K562 (cell line): ENCODE data around the gene SKOR1. TPM values are rescaled to one million over a fixed set of nuclear protein-coding genes. Genes with fewer than 3 reads are reported as not detected.

Experiments
- ARID1B ChIP-seq: fragments of 450-650 bp; IDR thresholded peaks from 2 replicates; pipeline ENCODE4 v1.6.1; 2016; ENCODE audit warnings: antibody characterized with exemption, mild to moderate bottlenecking, inconsistent platforms
- BHLHE40 ChIP-seq: IDR thresholded peaks from 2 replicates; pipeline ENCODE4 v1.6.1; 2011; ENCODE audit warnings: low read length, improper control_type of control experiment
- CTCF ChIP-seq, 3 experiments: IDR thresholded peaks in 2 of 3; conservative IDR thresholded peaks in 1 of 3; 2 replicates each; pipeline ENCODE4 v1.5.1; 2011 to 2012; ENCODE audit warnings: low read length in 3 of 3, mild to moderate bottlenecking in 3 of 3, control low read depth in 2 of 3, improper control_type of control experiment in 1 of 3, inconsistent platforms in 1 of 3, low read depth in 1 of 3, mixed read lengths in 1 of 3, moderate library complexity in 1 of 3; ENCODE audit not compliant: insufficient read depth in 2 of 3
- FOXP4 ChIP-seq: sonication (generic); formaldehyde crosslinking; IDR thresholded peaks from 2 replicates; pipeline ENCODE4 v1.8.0; 2022; ENCODE audit warnings: mild to moderate bottlenecking, missing genetic modification reagents, borderline replicate concordance
- HDAC2 ChIP-seq: fragments of 450-650 bp; IDR thresholded peaks from 2 replicates; pipeline ENCODE4 v1.6.1; 2016; ENCODE audit warnings: mild to moderate bottlenecking
- MGA ChIP-seq: fragments of 450-650 bp; IDR thresholded peaks from 2 replicates; pipeline ENCODE4 v1.6.1; 2016; ENCODE audit warnings: mild to moderate bottlenecking, moderate library complexity
- SMC3 ChIP-seq: conservative IDR thresholded peaks from 2 replicates; pipeline ENCODE4 v1.6.1; 2011; ENCODE audit warnings: low read depth, low read length, improper control_type of control experiment; ENCODE audit not compliant: insufficient read depth
- TEAD2 ChIP-seq: fragments of 450-650 bp; IDR thresholded peaks from 2 replicates; pipeline ENCODE4 v1.6.1; 2016; ENCODE audit warnings: missing genetic modification characterization, control low read depth, missing compliant biosample characterization
- TFAM ChIP-seq: fragments of 250-450 bp; sonication (Bioruptor Pico); conservative IDR thresholded peaks from 2 replicates; pipeline ENCODE4 v1.5.0; 2021; ENCODE audit warnings: mild to moderate bottlenecking, moderate library complexity
- YY1 ChIP-seq, 3 experiments: IDR thresholded peaks; 2 replicates each; pipeline ENCODE4 v1.6.1; 2011; ENCODE audit warnings: low read length in 2 of 3, mild to moderate bottlenecking in 2 of 3, moderate library complexity in 2 of 3, borderline replicate concordance in 1 of 3, control low read depth in 1 of 3, low read depth in 1 of 3; ENCODE audit not compliant: insufficient read depth in 3 of 3, insufficient replicate concordance in 2 of 3, control insufficient read depth in 1 of 3, insufficient read length in 1 of 3; ENCODE audit errors: extremely low read depth in 1 of 3
- polyA plus RNA-seq, 8 experiments: library from polyadenylated mRNA; depleted of rRNA in 4 of 8; stranded (reverse) in 5 of 8; unstranded in 3 of 8; fragments of >200 nt; fragmentation: Nextera tagmentation in 2 of 8; fragmentation: Illumina TruSeq in 1 of 8; extraction: Ambion mirVana in 2 of 8; extraction: Trizol in 1 of 8; gene quantifications; 2 replicates each; pipeline versions ENCODE4 v1.2.1 to v1.2.3, GENCODE V29; 2011 to 2014; ENCODE audit warnings: inconsistent platforms in 1 of 8, missing spikeins in 1 of 8
- total RNA-seq, 7 experiments: library from RNA; depleted of rRNA in 6 of 7; stranded (reverse); fragments of >200 nt in 6 of 7; fragmentation: Illumina TruSeq in 2 of 7; extraction: Trizol in 2 of 7; gene quantifications; 2 replicates each; pipeline versions ENCODE4 v1.2.1 to v1.2.3, GENCODE V29; 2011 to 2021; ENCODE audit warnings: low replicate concordance in 1 of 7

The SKOR1 gene
- total and polyA plus RNA-seq, 9 of the 15 experiments (the other 6 are each of a cell fraction or from before 2014, with no cell fraction given) = 0.04 to 0.41 (median 0.09) TPM; not detected in 3

GRCh38 chr15:67833710-67834511, 8.6 kb downstream of the SKOR1 start (continued):
- TF ChIP-seq MGA = 0 out of 2 replicates have a peak, but pooled peaks have one; percentile 15
- TF ChIP-seq SMC3 = peak; percentile 37; the same call in 1 of the 2 replicates
- no peak for TF ChIP-seq TEAD2 (tag)
- peak; percentile 76 to 87 (median 83) for TF ChIP-seq CTCF (IDR thresholded peaks at IDR 0.05 in 2 of 3, conservative IDR thresholded peaks at IDR 0.05 in 1 of 3; ENCODE audit: insufficient read depth in 2 of 3, low read depth in 1 of 3, low read length in 3 of 3)
- no peak for TF ChIP-seq HDAC2
- TF ChIP-seq BHLHE40 = no peak
- peak in 1 of 3 experiments; percentile 10 for TF ChIP-seq YY1 (IDR thresholded peaks at IDR 0.05; ENCODE audit: borderline replicate concordance in 1 of 3, control insufficient read depth in 1 of 3, extremely low read depth in 1 of 3, insufficient read depth in 3 of 3, insufficient read length in 1 of 3, insufficient replicate concordance in 2 of 3, low read depth in 1 of 3, low read length in 2 of 3)
- TF ChIP-seq FOXP4 = no peak
- TF ChIP-seq TFAM (CRISPR knock-in tag) = no peak
- no peak for TF ChIP-seq ARID1B
